Activated naive CD8-positive, alpha-beta T cell treated with anti-CD3 and anti-CD28 coated beads for 36 hours (primary cell): Measurements from ENCODE around the gene FREM1. TPM values are rescaled to one million over a fixed set of nuclear protein-coding genes. Genes with fewer than 3 reads are reported as not detected.

Experiments used
- DNase-seq: peaks from one replicate; pipeline ENCODE4 v3.0.0; 2021
- H3K27ac Mint-ChIP-seq: one replicate; pipeline ENCODE4 v1.8.0; 2022; ENCODE audit warnings: mild to moderate bottlenecking, moderate library complexity, mixed read lengths
- H3K27me3 Mint-ChIP-seq: one replicate; pipeline ENCODE4 v1.8.0; 2022; ENCODE audit warnings: mild to moderate bottlenecking, mixed read lengths
- H3K36me3 Mint-ChIP-seq: one replicate; pipeline ENCODE4 v1.8.0; 2021; ENCODE audit warnings: mild to moderate bottlenecking, mixed read lengths
- H3K4me1 Mint-ChIP-seq: one replicate; pipeline ENCODE4 v1.8.0; 2021; ENCODE audit warnings: mixed read lengths
- H3K4me3 Mint-ChIP-seq: one replicate; pipeline ENCODE4 v1.8.0; 2022; ENCODE audit warnings: mild to moderate bottlenecking, moderate library complexity, mixed read lengths
- H3K9me3 Mint-ChIP-seq: one replicate; pipeline ENCODE4 v1.8.0; 2022; ENCODE audit warnings: mixed read lengths
- total RNA-seq, 2 experiments: library from RNA; stranded (reverse); gene quantifications; one replicate each; pipeline ENCODE4 v1.2.3, GENCODE V29; 2021

Gene FREM1, protein sequence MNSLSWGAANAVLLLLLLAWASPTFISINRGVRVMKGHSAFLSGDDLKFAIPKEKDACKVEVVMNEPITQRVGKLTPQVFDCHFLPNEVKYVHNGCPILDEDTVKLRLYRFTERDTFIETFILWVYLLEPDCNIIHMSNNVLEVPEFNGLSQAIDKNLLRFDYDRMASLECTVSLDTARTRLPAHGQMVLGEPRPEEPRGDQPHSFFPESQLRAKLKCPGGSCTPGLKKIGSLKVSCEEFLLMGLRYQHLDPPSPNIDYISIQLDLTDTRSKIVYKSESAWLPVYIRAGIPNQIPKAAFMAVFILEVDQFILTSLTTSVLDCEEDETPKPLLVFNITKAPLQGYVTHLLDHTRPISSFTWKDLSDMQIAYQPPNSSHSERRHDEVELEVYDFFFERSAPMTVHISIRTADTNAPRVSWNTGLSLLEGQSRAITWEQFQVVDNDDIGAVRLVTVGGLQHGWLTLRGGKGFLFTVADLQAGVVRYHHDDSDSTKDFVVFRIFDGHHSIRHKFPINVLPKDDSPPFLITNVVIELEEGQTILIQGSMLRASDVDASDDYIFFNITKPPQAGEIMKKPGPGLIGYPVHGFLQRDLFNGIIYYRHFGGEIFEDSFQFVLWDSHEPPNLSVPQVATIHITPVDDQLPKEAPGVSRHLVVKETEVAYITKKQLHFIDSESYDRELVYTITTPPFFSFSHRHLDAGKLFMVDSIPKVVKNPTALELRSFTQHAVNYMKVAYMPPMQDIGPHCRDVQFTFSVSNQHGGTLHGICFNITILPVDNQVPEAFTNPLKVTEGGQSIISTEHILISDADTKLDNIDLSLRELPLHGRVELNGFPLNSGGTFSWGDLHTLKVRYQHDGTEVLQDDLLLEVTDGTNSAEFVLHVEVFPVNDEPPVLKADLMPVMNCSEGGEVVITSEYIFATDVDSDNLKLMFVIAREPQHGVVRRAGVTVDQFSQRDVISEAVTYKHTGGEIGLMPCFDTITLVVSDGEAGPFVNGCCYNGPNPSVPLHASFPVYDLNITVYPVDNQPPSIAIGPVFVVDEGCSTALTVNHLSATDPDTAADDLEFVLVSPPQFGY (N-terminal part only)
- total RNA-seq: not detected

DNA sequence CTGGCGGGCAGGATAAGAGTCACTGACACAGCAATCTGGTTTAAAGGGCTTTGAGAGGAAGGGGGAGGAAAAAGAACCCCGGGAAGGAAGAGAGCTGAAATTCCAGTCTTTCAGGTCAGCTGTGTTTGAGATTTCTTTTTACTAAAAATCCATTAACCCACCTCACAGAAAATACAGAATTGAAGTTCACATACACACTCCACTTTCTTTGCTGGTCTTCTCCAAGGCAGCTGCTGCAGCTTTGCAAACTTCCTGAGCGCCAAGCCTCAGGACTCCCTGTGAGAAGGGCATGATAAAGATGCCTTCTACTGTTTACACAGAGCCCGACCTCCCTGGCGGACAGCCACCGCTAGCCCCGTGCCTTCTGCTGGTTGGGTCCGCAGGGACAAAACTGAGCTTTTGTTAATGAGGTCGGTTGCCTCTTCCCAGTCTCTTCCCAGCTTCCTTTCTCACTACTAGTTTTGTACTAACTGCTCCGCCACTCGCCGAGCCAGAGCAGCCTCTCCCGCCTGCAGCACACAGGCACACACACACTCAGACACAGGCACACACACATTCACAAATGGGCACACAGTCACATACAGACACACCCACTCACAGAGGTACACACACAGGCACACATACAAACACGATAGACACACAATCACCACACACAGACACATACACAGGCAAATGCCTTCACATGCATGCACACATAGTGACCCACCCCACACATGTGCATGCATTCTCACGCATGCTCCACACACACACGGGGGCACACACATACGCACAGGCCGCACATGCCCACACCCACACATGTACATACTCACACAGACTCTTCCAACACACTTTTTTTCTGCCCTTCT is at the start of gene FREM1:
FREM1 (minus strand) TSS at position 468 of the 845 bp plus-strand sequence. CDS start 41,451 bp downstream, outside the sequence.
- Mint-ChIP-seq H3K4me1 (no peaks in the 10 kb centered on the region), H3K4me3 (no peak within 1 kb of the TSS), H3K27me3 (peaks cover 3% of the 10 kb centered on the region), H3K36me3 (no peaks in the 10 kb centered on the region), H3K27ac (no peak within 1 kb of the TSS), H3K9me3 (no peaks in the 10 kb centered on the region)
- no peak for DNase-seq

DNA sequence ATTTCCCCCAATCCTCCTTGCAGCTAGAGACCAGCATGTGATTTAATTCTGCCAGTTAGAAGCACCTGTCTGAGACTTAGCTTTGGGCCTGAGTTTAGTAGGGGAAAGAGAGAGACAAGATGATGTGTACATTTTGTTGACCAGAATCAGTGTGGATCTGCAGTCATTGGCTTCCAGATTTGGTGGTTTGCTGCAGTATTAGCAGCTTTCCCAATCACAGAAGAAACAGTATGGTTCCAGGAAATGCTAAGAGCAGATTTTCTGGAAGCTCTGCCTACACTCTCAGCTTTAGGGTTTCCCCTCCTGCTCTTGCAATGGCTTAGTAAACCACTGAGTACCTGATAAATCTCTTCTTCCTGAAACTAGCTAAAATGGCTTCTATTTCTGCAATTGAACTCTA is 48.8 kb upstream of the FREM1 start:
- H3K27me3 Mint-ChIP-seq: no peaks in the 10 kb centered on the region
- peak; percentile 4 for DNase-seq
- no peak overlapping the region for H3K4me3 Mint-ChIP-seq
- H3K27ac Mint-ChIP-seq: no peak overlapping the region
- no peaks in the 10 kb centered on the region for H3K36me3 Mint-ChIP-seq
- H3K4me1 Mint-ChIP-seq: peaks cover 5% of the 10 kb centered on the region
- H3K9me3 Mint-ChIP-seq: peaks cover 9% of the 10 kb centered on the region

DNA sequence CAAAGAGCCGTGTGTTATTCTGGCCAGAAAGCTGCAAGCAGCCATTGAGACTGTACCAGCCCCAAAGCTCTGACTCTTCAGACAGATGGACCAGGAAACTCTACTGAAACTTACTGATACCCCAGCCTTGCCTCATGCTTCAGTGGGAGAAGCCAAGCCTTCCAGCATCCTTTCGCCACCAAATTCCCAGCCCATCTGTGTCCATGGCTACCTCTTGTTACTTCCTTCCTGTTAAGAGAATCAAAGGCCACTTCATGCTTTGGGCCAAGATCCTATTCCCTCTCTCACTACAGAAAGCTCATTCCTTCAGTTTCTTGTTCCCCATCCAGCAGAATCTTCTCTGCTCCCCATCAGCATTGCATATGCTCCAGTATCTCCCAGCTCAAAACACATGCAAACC is 46.9 kb upstream of the FREM1 start:
- H3K4me1 Mint-ChIP-seq: peaks cover 5% of the 10 kb centered on the region
- no peaks in the 10 kb centered on the region for H3K36me3 Mint-ChIP-seq
- H3K9me3 Mint-ChIP-seq: peaks cover 13% of the 10 kb centered on the region
- DNase-seq: no peak
- H3K27me3 Mint-ChIP-seq: no peaks in the 10 kb centered on the region
- H3K27ac Mint-ChIP-seq: no peak overlapping the region
- H3K4me3 Mint-ChIP-seq: no peak overlapping the region

DNA sequence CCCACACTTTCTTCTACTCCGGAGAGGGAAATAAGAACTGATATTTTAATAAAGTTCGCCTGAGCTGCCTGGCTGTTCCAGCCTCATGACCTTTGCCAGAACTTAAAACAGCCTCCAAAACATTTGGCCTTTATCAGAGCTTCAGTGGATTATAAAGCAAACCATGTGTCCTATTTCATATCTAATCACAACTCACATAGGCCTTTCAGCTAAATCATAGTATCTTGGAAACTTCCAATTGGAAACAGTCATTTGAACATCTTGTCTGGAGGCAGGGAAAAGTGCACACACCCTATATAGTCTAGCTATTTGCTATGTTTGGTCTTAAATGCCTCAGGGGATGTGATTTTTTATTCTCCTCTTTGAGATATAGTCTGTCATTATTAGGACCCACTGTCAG is 46.0 kb upstream of the FREM1 start:
- DNase-seq: no peak
- Mint-ChIP-seq H3K36me3 (no peaks in the 10 kb centered on the region), H3K27me3 (no peaks in the 10 kb centered on the region), H3K27ac (no peak overlapping the region), H3K4me3 (no peak overlapping the region), H3K4me1 (peaks cover 3% of the 10 kb centered on the region), H3K9me3 (peaks cover 13% of the 10 kb centered on the region)

DNA sequence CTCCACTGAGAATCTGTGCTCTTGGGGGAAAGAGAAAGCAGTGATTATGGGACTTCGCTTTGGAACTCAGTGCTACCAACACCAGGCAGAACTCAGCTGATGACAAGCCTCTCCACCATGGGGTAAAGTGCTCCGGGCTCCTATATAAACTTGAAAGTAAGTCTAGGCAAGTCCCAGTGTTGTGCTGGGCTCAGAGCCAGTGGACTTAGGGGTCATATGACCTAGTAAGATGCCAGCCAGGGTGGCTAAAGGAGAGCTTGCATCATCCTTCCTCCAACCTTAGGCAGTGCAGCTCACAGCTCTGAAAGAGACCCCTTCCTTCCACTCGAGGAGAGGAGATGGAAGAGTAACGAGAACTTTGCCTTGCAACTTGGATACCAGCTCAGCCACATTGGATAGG is 35.1 kb upstream of the FREM1 start:
- Mint-ChIP-seq H3K36me3 (no peaks in the 10 kb centered on the region), H3K4me3 (no peak overlapping the region), H3K9me3 (no peaks in the 10 kb centered on the region), H3K27ac (no peak overlapping the region), H3K27me3 (peaks cover 10% of the 10 kb centered on the region), H3K4me1 (no peaks in the 10 kb centered on the region)
- DNase-seq: no peak

DNA sequence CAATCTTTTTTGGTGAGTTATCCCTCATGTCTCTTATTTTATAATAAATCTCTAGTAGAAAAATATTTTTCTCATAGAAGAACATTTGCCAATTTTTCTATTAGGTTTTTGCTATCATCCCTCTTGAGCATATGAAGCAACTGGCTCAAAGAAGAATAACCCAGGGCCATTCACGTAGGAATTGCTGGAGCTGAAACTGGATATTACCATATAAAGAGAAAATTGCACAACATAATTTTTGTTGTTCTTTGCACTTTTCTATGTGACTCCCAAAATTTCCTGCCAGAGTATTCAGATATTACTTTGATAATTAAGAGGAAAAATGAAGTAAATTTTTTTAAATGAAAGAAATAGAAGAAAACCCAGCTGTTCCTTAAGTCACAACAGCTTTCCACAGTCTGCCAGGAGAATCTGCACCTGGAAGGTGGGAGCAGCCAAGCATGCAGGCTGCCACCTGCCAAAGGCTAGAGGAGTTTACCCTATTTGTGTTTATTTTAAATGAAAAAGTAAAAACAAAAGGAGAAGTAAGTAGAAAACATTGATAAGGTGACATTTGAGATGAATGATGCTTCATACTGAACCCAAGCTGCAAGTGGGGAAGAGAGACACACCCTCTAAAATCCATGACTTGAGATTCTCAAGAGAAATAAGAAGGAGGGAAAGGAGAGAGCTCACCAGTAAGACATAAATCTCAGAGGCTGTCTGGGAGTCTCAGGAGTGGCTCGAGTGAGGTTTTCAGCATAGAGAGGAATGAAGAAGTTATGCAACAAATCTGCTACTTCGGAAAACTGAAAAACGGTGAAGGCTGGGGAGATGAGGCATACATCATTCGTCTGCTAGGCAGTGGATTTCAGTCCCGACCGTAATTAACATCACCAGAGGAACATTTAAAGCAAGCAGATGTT is 31.5 kb upstream of the FREM1 start:
- H3K4me3 Mint-ChIP-seq: no peak overlapping the region
- no peak for DNase-seq
- H3K4me1 Mint-ChIP-seq: no peaks in the 10 kb centered on the region
- no peak overlapping the region for H3K27ac Mint-ChIP-seq
- no peaks in the 10 kb centered on the region for H3K9me3 Mint-ChIP-seq
- no peaks in the 10 kb centered on the region for H3K36me3 Mint-ChIP-seq
- peaks cover 10% of the 10 kb centered on the region for H3K27me3 Mint-ChIP-seq

DNA sequence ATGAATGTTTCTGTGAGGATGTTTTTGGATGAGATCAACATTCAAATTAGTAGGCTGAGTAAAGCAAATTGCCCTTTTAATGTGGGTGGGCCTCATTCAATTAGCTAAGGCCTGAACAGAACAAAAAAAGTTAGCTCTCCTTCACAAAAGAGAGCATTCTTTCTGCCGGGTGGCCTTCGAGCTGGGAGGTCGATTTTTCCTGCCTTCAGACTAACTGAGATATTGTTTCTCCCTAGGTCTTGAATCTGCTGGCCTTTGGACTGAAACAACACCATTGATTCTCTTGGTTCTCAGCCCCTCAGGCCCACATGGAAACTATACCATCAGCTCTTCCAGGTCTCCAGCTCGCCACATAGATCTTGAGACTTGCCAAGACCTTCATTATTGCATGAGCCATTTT is 29.1 kb upstream of the FREM1 start:
- no peaks in the 10 kb centered on the region for H3K9me3 Mint-ChIP-seq
- no peak overlapping the region for H3K27ac Mint-ChIP-seq
- no peaks in the 10 kb centered on the region for H3K36me3 Mint-ChIP-seq
- peaks cover 10% of the 10 kb centered on the region for H3K27me3 Mint-ChIP-seq
- no peak for DNase-seq
- no peaks in the 10 kb centered on the region for H3K4me1 Mint-ChIP-seq
- H3K4me3 Mint-ChIP-seq: no peak overlapping the region

DNA sequence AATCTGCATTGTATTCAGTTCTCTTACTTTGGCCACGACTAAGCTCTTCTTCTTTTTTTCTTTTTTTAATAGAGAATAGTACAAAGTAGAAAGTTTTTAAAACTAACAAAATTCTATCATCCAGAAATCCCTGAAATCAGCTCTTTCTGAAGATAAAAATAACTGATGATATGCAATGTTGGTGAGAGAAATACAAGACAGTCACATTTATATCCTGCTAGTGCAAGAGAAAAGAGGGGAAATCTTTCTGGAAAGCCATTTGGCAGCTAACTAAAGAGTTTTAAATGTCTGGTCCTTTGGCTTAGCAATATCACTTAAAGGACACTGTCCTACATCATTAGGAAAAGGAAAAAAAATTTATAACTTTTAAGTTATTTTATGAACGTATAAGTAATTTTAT is 27.0 kb upstream of the FREM1 start:
- no peak for DNase-seq
- peaks cover 5% of the 10 kb centered on the region for H3K27me3 Mint-ChIP-seq
- no peak overlapping the region for H3K4me3 Mint-ChIP-seq
- no peak overlapping the region for H3K27ac Mint-ChIP-seq
- H3K4me1 Mint-ChIP-seq: no peaks in the 10 kb centered on the region
- H3K9me3 Mint-ChIP-seq: no peaks in the 10 kb centered on the region
- H3K36me3 Mint-ChIP-seq: no peaks in the 10 kb centered on the region

DNA sequence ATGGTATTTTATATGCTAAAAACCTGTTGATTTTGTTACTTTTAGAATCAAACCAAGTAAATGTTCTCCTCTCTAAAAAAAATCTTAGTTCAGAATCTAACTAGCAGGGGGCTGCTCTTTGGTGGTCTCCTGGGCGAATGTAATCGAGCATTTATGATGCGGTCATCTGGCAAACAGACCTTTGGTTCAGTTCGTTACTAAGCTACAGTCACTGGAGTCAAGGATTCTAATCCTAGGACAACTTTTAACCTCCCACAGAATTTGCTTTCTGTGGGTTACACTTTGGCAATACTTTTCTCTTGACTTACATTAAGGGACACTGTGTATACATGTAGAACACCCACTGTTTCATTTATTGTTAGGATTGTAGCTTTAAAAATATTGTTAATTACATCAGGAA is 26.3 kb upstream of the FREM1 start:
- Mint-ChIP-seq H3K9me3 (no peaks in the 10 kb centered on the region), H3K4me3 (no peak overlapping the region), H3K36me3 (no peaks in the 10 kb centered on the region), H3K27me3 (peaks cover 3% of the 10 kb centered on the region), H3K4me1 (no peaks in the 10 kb centered on the region), H3K27ac (no peak overlapping the region)
- DNase-seq: no peak

DNA sequence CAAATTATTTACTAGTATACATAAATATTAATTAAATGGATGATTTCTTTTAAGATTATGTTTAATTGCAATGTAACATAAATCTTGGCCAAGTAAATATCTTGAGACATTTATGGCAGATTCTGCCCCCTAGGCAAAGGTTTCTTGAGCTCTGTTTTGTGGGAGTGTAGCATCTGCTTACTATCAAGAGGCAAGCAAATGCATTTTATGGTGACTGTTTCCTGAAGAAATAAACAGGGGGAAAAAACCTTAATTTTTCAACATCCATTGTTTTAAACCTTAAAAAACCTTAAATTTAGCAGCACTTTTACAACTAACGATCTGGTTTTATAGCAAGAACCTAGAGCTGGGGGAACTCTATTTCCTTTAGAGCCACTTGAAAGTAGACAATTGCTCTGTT is 25.7 kb upstream of the FREM1 start:
- Mint-ChIP-seq H3K36me3 (no peaks in the 10 kb centered on the region), H3K27ac (no peak overlapping the region), H3K9me3 (no peaks in the 10 kb centered on the region), H3K4me3 (no peak overlapping the region), H3K27me3 (peaks cover 3% of the 10 kb centered on the region), H3K4me1 (no peaks in the 10 kb centered on the region)
- DNase-seq: no peak

DNA sequence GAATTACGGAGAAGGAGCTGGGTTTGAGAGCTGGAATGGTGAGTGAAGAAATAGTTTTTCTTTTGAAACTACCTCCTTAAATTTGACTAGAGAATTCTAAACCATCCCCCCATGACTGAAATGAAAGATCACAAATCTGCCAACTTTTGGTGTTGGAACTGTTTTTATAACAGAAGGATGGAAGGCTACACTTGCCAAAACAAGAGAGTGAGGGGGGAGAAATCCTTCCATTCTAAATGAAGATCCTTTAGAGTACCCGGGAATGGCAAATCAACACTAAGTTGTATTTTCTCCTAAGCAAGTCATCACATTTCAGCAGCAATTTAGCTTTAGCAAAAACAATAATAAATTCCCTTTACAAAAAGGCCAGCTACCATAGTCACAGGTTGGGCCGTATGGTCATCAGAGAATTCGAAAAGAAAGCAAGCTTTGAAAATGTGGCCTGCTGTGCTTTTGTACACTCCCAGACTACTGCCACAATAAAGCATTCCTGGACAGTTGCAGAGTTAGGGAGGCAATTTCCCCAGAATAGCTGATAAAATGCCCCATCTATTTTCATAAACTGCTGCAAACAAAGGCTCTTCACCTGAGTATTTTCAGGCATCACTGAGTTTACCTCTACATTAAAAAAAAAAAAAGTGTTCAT is 25.0 kb upstream of the FREM1 start:
- DNase-seq: no peak
- Mint-ChIP-seq H3K27ac (no peak overlapping the region), H3K4me1 (no peaks in the 10 kb centered on the region), H3K36me3 (no peaks in the 10 kb centered on the region), H3K4me3 (no peak overlapping the region), H3K9me3 (no peaks in the 10 kb centered on the region), H3K27me3 (peaks cover 3% of the 10 kb centered on the region)

DNA sequence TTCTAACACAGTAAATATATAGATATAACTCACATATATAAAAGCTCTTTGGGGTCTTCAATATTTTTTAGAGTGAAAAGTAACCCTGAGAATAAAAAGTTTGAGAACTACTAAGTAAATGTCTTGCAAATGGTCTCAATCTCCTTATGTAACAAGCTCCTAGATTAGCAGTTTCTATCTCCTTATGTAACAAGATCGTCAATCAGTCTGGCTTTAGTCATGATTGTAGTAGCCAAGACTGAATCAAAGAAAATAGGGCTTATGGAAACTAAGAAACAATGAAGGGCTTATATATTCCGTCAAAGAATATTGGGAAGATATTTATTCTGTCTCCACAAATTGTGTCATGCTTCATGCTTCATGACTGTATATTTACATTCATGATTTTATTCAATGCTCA is 22.4 kb upstream of the FREM1 start:
- no peak overlapping the region for H3K27ac Mint-ChIP-seq
- H3K36me3 Mint-ChIP-seq: no peaks in the 10 kb centered on the region
- peaks cover 3% of the 10 kb centered on the region for H3K27me3 Mint-ChIP-seq
- H3K9me3 Mint-ChIP-seq: no peaks in the 10 kb centered on the region
- no peak for DNase-seq
- no peaks in the 10 kb centered on the region for H3K4me1 Mint-ChIP-seq
- H3K4me3 Mint-ChIP-seq: no peak overlapping the region

DNA sequence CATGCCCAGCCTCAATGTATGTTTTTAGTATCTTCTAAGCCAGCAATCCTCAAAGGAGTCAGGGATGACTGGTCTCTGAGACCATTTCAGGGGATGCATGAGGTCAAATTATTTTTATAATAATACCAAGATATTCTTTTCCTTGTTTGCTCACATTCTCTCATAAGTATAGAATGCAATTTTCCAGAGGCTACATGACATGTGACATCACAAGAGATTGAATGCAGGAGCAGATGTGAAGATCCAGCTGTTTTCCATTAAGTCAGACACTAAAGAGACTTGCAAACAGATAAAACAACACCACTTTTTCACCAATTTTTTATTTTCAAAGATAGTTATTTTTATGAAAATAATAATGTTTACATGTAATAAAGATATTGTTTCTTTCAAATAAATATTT is 22.0 kb upstream of the FREM1 start:
- no peak overlapping the region for H3K4me3 Mint-ChIP-seq
- DNase-seq: no peak
- H3K9me3 Mint-ChIP-seq: no peaks in the 10 kb centered on the region
- H3K36me3 Mint-ChIP-seq: no peaks in the 10 kb centered on the region
- no peak overlapping the region for H3K27ac Mint-ChIP-seq
- H3K4me1 Mint-ChIP-seq: no peaks in the 10 kb centered on the region
- peaks cover 3% of the 10 kb centered on the region for H3K27me3 Mint-ChIP-seq
